Fibroblast of the aortic adventitia (primary cell): ENCODE results near the gene GEMIN5. TPM values are rescaled to one million over a fixed set of nuclear protein-coding genes. Genes with fewer than 3 reads are reported as not detected.
"Not testable (repeated sequence)": the region's sequence is repeated elsewhere in the genome, so short reads cannot be mapped to it uniquely, and the experiment has no call there.

ENCODE experiments used
- DNase-seq: peaks from one replicate; pipeline ENCODE4 v3.0.0-alpha.2; 2010; ENCODE audit warnings: low read depth
- H3K4me3 ChIP-seq: 2 replicates; pipeline ENCODE4 v1.5.1; 2011; ENCODE audit warnings: low read depth, mild to moderate bottlenecking, control low read depth, low read length, moderate library complexity
- total RNA-seq: library from RNA; depleted of rRNA; stranded (reverse); fragments of >200 nt; gene quantifications from 2 replicates; pipeline ENCODE4 v1.2.3, GENCODE V29; 2012; ENCODE audit warnings: low replicate concordance
- TF ChIP-seq, protein P1 (sequence below): IDR thresholded peaks from 2 replicates; pipeline ENCODE4 v1.5.1; 2011; ENCODE audit warnings: mild to moderate bottlenecking, low read length, control low read depth, inconsistent platforms; ENCODE audit not compliant: insufficient read depth

GEMIN5 gene
- total RNA-seq, 1 donor = 18.2 TPM

DNA sequence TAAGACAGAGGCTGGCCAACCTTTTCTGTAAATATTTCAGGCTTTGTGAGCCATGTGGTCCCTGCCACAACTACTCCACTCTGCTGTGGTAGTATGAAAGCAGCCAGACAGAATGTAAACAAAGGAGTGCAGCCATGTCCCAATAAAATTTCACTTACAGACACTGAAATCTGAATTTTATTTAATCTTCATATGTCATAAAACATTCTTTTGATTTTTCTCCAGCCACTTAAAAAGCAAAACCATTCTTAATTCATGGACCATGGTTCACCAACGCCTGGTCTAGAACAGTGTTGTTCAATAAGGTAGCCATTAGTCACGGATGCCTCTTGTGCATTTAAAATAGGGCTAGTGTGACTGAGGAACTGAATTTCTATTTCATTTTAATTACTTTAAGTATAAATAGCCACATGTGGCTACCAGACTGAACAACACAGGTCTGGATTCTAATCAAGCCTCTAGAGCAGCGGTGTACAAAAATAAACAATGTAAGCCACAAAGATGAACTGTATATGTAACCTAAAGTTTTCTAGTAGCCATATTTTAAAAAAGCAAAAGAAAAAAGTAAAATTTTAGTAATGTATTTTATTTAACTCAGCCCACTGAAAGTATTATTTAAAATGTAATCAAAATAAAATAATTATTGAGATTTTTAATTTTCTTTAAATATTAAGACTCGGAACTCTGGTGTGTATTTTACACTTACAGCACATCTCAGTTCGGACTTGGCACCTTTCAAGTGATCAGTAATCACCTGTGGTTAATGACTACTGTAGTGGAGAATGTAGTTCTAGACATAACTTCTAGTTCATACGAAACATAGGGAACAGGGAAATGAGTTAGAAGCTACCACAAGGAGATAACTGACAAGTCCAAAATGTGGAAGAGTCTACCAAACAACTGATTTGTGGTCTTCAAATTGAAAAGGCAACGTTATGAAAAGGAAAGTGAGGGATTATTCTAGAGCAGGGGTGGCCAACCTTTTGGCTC, 14.3 kb downstream of the GEMIN5 start:
- TF ChIP-seq, protein P1, sequence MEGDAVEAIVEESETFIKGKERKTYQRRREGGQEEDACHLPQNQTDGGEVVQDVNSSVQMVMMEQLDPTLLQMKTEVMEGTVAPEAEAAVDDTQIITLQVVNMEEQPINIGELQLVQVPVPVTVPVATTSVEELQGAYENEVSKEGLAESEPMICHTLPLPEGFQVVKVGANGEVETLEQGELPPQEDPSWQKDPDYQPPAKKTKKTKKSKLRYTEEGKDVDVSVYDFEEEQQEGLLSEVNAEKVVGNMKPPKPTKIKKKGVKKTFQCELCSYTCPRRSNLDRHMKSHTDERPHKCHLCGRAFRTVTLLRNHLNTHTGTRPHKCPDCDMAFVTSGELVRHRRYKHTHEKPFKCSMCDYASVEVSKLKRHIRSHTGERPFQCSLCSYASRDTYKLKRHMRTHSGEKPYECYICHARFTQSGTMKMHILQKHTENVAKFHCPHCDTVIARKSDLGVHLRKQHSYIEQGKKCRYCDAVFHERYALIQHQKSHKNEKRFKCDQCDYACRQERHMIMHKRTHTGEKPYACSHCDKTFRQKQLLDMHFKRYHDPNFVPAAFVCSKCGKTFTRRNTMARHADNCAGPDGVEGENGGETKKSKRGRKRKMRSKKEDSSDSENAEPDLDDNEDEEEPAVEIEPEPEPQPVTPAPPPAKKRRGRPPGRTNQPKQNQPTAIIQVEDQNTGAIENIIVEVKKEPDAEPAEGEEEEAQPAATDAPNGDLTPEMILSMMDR = no peak
- DNase-seq = no peak
- no peak overlapping the region for H3K4me3 ChIP-seq

DNA sequence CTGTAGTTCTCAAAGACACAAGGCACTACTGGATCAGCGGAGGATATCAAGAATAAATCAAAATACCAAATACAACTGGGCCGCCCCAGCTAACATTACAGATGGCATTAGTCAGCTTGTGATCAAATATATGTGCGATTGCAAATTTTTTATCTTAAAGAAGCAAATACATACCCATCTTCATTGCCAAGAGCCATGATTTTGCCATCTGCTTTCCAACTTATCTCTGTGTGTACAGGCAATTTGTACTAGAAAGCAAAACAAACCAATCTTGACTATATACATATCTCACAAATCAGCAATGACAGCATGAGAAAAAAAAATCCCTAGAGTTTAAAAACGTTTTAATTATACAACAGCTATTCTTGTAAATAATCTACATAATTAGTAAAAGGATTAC, 20.3 kb downstream of the GEMIN5 start:
- TF ChIP-seq, protein P1 = no peak
- no peak overlapping the region for H3K4me3 ChIP-seq
- no peak for DNase-seq

DNA sequence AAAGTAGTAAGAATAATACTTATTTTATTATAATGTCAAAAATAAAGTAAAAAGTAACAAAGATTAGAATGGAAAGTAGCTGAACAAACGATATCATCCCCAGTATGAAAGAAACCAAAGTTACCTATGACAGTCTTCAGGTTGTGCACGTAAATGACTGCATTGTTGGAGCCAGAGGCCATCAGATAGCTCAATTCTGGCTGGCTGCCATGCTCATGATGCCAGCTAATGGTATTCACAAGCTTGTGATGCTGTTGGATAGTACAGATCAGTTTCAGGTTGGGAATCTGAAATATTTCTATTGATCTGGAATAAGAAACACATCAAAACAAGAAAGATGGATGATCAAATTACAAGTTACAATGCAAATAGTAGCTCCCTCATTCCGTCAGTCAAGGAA, 21.1 kb downstream of the GEMIN5 start:
- TF ChIP-seq, protein P1 = no peak
- no peak overlapping the region for H3K4me3 ChIP-seq
- DNase-seq = no peak

DNA sequence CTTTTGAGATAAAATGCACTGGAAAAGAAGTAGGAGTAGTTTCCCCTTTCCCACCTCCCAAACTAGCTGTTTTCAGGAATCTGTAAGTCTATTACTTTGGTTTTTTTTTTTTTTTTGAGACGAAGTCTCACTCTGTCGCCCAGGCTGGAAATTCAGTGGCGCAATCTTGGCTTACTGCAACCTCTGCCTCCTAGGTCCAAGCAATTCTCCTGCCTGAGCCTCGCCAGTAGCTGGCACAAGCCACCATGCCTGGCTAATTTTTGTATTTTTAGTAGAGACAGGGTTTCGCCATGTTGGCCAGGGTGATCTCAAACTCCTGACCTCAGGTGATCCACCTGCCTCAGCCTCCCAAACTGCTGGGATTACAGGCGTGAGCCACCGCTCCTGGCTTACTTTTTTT, 32.4 kb downstream of the GEMIN5 start:
- DNase-seq, H3K4me3 ChIP-seq: not testable (repeated sequence)

DNA sequence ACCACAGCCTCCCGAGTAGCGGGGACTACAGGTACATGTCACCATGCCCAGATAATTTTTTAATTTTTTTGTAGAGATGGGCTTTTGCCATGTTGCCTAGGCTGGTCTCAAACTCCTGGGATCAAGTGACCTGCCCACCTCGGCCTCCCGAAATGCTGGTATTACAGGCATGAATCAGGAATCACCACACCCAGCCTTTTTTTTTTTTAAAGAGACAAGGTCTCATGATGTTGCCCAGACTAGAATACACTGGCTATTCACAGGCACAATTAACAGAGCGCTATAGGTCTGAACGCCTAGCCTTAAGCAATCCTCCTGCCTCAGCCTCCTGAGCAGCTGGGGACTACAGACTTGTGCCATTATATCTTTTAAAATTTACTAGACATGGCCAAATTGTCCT, 36.1 kb downstream of the GEMIN5 start:
- DNase-seq = no peak
- H3K4me3 ChIP-seq = no peak overlapping the region
- TF ChIP-seq, protein P1 = no peak

DNA sequence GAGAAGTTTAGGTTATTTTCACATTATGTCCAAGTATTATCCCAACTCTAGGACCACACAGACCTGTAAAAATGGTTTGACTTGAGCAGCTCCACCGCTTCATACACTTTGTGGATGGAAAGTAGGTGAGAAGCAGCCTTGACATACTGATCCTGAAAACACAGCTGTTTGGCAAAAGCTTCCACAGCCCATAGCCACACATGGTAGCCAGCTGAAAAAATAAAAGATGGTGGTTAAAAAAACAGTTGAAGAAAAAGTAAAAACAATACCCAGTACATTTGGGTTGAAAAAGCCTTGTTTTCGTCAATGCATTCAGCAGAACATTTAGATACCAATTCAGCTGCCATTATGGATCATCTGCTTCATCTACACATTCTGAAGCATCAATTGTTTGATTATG, 36.7 kb downstream of the GEMIN5 start:
- no peak overlapping the region for H3K4me3 ChIP-seq
- TF ChIP-seq, protein P1 = no peak
- no peak for DNase-seq

DNA sequence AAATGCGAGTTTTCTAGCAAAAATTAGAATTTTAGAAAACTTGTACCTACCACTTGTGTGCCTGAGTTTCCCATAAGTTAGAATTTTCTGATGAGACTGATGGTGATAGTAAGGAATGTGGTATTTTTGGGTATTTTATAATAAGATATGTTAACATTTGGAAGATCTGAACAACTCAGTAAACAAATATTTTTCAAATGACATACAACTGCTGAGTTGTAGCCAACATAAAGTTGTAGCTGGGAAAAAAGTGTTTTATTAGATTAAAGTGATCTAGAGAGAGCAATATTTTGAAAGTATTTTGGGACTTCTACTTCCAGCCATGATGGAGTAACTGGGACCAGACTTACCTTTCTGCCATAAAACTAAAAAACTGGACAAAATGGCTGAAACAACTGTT, 37.9 kb downstream of the GEMIN5 start:
- TF ChIP-seq, protein P1 = no peak
- no peak overlapping the region for H3K4me3 ChIP-seq
- DNase-seq = no peak
